HUES6 (cell line): ENCODE data around the gene MACROD2.

Experiments used
- H3K27ac ChIP-seq: 2 replicates; pipeline ENCODE4 v1.7.0; 2013; ENCODE audit warnings: low read depth, mild to moderate bottlenecking, low read length, inconsistent platforms
- H3K27me3 ChIP-seq: 2 replicates; pipeline ENCODE4 v1.6.1; 2013; ENCODE audit warnings: low read length; ENCODE audit not compliant: control insufficient read depth, insufficient read depth
- H3K36me3 ChIP-seq: 2 replicates; pipeline ENCODE4 v1.6.1; 2013; ENCODE audit warnings: low read length; ENCODE audit not compliant: control insufficient read depth, insufficient read depth
- H3K4me1 ChIP-seq: 2 replicates; pipeline ENCODE4 v1.6.1; 2013; ENCODE audit warnings: low read length; ENCODE audit not compliant: control insufficient read depth, insufficient read depth
- H3K4me3 ChIP-seq: 2 replicates; pipeline ENCODE4 v1.5.1; 2013; ENCODE audit warnings: low read depth, low read length
- H3K9ac ChIP-seq: one replicate; pipeline ENCODE4 v1.6.1; 2013; ENCODE audit warnings: mild to moderate bottlenecking, low read length
- H3K9me3 ChIP-seq: 2 replicates; pipeline ENCODE4 v1.6.1; 2013; ENCODE audit warnings: low read depth, low read length; ENCODE audit not compliant: control insufficient read depth, insufficient read depth

Gene MACROD2

GRCh38 chr20:14114065-14114704 lies 118.9 kb downstream of the MACROD2 start:
- Histone ChIP-seq H3K4me1 (no peaks in the 10 kb centered on the region), H3K9me3 (peaks cover 6% of the 10 kb centered on the region; the same call in 1 of the 2 replicates), H3K36me3 (no peaks in the 10 kb centered on the region), H3K27ac (no peak overlapping the region), H3K4me3 (no peak overlapping the region), H3K27me3 (no peaks in the 10 kb centered on the region), H3K9ac (no peak overlapping the region)

- H3K36me3 ChIP-seq: no peaks in the 10 kb centered on the region
- H3K27me3 ChIP-seq: no peaks in the 10 kb centered on the region
- H3K4me1 ChIP-seq: no peaks in the 10 kb centered on the region
- H3K9me3 ChIP-seq: no peaks in the 10 kb centered on the region
- H3K4me3 ChIP-seq: no peak overlapping the region
- H3K9ac ChIP-seq: no peak overlapping the region
- H3K27ac ChIP-seq: no peak overlapping the region
Measured at GRCh38 chr20:14116037-14116436, 120.7 kb downstream of the MACROD2 start.

GRCh38 chr20:14117768-14118167 lies 122.5 kb downstream of the MACROD2 start:
- Histone ChIP-seq H3K4me3 (no peak overlapping the region), H3K36me3 (no peaks in the 10 kb centered on the region), H3K9ac (no peak overlapping the region), H3K9me3 (no peaks in the 10 kb centered on the region), H3K27ac (no peak overlapping the region), H3K27me3 (no peaks in the 10 kb centered on the region), H3K4me1 (no peaks in the 10 kb centered on the region)

GRCh38 chr20:14126856-14127255 lies 131.5 kb downstream of the MACROD2 start:
- Histone ChIP-seq H3K4me1 (no peaks in the 10 kb centered on the region), H3K9ac (no peak overlapping the region), H3K36me3 (no peaks in the 10 kb centered on the region), H3K4me3 (no peak overlapping the region), H3K9me3 (no peaks in the 10 kb centered on the region), H3K27me3 (no peaks in the 10 kb centered on the region), H3K27ac (no peak overlapping the region)

- H3K9ac ChIP-seq: no peak overlapping the region
- no peak overlapping the region for H3K4me3 ChIP-seq
- H3K9me3 ChIP-seq: no peaks in the 10 kb centered on the region
- H3K4me1 ChIP-seq: no peaks in the 10 kb centered on the region
- H3K27me3 ChIP-seq: no peaks in the 10 kb centered on the region
- H3K27ac ChIP-seq: no peak overlapping the region
- no peaks in the 10 kb centered on the region for H3K36me3 ChIP-seq
Measured at GRCh38 chr20:14127514-14128223, 132.4 kb downstream of the MACROD2 start.

GRCh38 chr20:14134004-14134403 lies 138.7 kb downstream of the MACROD2 start:
- Histone ChIP-seq H3K9ac (no peak overlapping the region), H3K9me3 (0 out of 2 replicates have a peak, but pooled peaks cover 2% of the 10 kb centered on the region), H3K4me1 (no peaks in the 10 kb centered on the region), H3K27ac (no peak overlapping the region), H3K27me3 (no peaks in the 10 kb centered on the region), H3K36me3 (no peaks in the 10 kb centered on the region), H3K4me3 (no peak overlapping the region)

- H3K36me3 ChIP-seq: no peaks in the 10 kb centered on the region
- H3K27me3 ChIP-seq: no peaks in the 10 kb centered on the region
- no peaks in the 10 kb centered on the region for H3K9me3 ChIP-seq
- no peak overlapping the region for H3K9ac ChIP-seq
- peaks cover 5% of the 10 kb centered on the region; the same call in 1 of the 2 replicates for H3K4me1 ChIP-seq
- H3K27ac ChIP-seq: no peak overlapping the region
- no peak overlapping the region for H3K4me3 ChIP-seq
Measured at GRCh38 chr20:14142171-14142570, 146.9 kb downstream of the MACROD2 start.

- Histone ChIP-seq H3K4me3 (no peak overlapping the region), H3K9me3 (no peaks in the 10 kb centered on the region), H3K36me3 (no peaks in the 10 kb centered on the region), H3K27me3 (no peaks in the 10 kb centered on the region), H3K9ac (no peak overlapping the region), H3K27ac (no peak overlapping the region), H3K4me1 (peaks cover 5% of the 10 kb centered on the region; the same call in 1 of the 2 replicates)
Measured at GRCh38 chr20:14142964-14143627, 147.8 kb downstream of the MACROD2 start.

- Histone ChIP-seq H3K9ac (no peak overlapping the region), H3K27ac (no peak overlapping the region), H3K27me3 (no peaks in the 10 kb centered on the region), H3K9me3 (no peaks in the 10 kb centered on the region), H3K4me1 (peaks cover 5% of the 10 kb centered on the region; the same call in 1 of the 2 replicates), H3K4me3 (no peak overlapping the region), H3K36me3 (no peaks in the 10 kb centered on the region)
Measured at GRCh38 chr20:14148042-14148441, 152.7 kb downstream of the MACROD2 start.

- Histone ChIP-seq H3K36me3 (no peaks in the 10 kb centered on the region), H3K9ac (no peak overlapping the region), H3K27me3 (no peaks in the 10 kb centered on the region), H3K27ac (no peak overlapping the region), H3K4me3 (no peak overlapping the region), H3K4me1 (no peaks in the 10 kb centered on the region), H3K9me3 (no peaks in the 10 kb centered on the region)
Measured at GRCh38 chr20:14155361-14155760, 160.0 kb downstream of the MACROD2 start.

- no peaks in the 10 kb centered on the region for H3K36me3 ChIP-seq
- no peak overlapping the region for H3K9ac ChIP-seq
- no peaks in the 10 kb centered on the region for H3K4me1 ChIP-seq
- H3K4me3 ChIP-seq: no peak overlapping the region
- peaks cover 17% of the 10 kb centered on the region for H3K9me3 ChIP-seq
- no peak overlapping the region for H3K27ac ChIP-seq
- H3K27me3 ChIP-seq: no peaks in the 10 kb centered on the region
Measured at GRCh38 chr20:14178528-14178927, 183.2 kb downstream of the MACROD2 start.
